T-helper 2 cell treated with Interferon-gamma antibody and Interleukin-4, amounts not matched to agents 5 μg/mL and 100 μg/mL, for 36 hours (primary cell): ENCODE measurements around the gene CYP11A1.
A peak's percentile ranks its signal among the peaks of the same experiment; 100 is the strongest.

Experiments used
- DNase-seq: peaks from one replicate; pipeline ENCODE4 v3.0.0; 2021; ENCODE audit warnings: low spot score
- H3K27ac Mint-ChIP-seq: one replicate; pipeline ENCODE4 v1.8.0; 2021; ENCODE audit warnings: mild to moderate bottlenecking, mixed read lengths
- H3K27me3 Mint-ChIP-seq: one replicate; pipeline ENCODE4 v1.8.0; 2021; ENCODE audit warnings: low read depth, mixed read lengths
- H3K36me3 Mint-ChIP-seq: one replicate; pipeline ENCODE4 v1.8.0; 2021; ENCODE audit warnings: low read depth, mixed read lengths
- H3K4me1 Mint-ChIP-seq: one replicate; pipeline ENCODE4 v1.8.0; 2021; ENCODE audit warnings: low read depth, mixed read lengths
- H3K4me3 Mint-ChIP-seq: one replicate; pipeline ENCODE4 v1.8.0; 2022; ENCODE audit warnings: mild to moderate bottlenecking, moderate library complexity, mixed read lengths
- H3K9me3 Mint-ChIP-seq: one replicate; pipeline ENCODE4 v1.8.0; 2021; ENCODE audit warnings: mixed read lengths

CYP11A1 gene

DNA sequence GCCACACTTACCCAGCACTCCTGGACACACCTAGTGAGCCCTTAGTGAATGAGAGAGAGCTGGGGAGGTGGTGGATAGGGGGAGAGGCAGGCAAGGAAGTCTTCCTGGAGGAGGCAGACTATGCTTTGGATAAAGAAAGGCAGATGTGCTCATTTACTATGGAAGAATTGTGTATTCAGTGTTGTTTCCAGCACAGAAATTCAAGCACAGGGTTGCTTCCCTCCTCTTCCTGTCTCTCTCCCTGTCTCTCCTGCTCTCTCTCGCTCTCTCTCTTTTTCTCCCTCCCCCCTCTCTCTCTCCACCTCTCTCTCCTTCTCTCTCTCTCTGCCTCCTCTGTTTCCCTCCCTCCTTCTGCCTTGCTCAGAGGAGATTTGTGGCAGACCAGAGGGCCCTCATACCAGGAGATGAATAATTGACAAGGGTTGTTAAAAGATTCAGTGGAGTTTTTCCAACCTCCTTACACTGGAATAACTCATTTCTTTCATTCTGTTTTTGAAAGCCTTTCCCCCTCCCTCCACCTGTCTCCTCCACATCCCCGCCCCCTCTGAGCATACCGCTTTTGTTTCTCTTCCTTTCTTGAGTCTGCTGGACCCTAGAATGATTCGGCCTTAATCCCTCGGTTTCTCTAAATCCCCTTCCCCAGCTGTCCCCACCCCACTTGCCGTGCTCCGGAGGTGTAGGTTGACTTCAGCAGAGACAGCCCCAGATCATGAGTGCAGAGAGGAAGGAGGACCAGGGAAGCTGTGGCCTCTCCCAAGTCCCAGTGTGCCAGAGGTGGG lies 65.7 kb downstream of the CYP11A1 start:
- no peak for DNase-seq
- Mint-ChIP-seq H3K27ac (no peak overlapping the region), H3K27me3 (peaks cover 23% of the 10 kb centered on the region), H3K36me3 (no peaks in the 10 kb centered on the region), H3K4me3 (no peak overlapping the region), H3K4me1 (no peaks in the 10 kb centered on the region), H3K9me3 (no peaks in the 10 kb centered on the region)

DNA sequence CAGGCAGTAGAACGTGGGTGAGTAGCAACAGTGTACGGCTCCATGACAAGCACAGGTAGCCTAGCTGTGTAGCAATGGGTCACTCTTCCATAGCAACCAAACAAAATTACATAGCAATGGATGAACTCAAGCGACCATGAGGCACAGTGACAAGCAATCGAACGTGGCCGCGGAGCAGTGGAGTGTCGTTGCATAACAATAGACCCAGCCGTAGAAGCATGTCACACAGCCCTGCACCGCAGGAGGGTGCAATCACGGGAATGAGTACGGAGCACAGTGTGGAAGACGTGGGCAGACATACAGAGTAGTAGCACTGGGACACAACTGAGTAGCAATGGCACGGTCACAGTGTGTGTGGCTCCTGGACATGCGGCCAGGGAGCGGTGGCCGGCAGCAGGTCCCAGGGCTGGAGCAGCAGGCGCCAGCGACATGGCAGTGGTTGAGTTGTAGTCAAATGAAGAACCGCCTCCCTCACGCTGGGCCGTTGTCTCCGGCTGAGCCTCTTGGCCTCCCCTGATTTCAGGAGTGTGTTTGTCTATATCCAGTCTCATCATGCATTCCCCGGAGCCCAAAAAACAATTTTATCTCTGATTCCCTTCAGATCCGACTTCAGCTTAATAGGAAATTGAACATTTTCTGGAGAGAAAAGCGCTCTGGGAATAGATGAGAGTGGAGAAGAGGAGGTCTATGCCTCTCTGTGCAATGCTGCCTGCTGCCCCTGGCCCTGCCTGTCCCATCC lies 67.2 kb downstream of the CYP11A1 start:
- Mint-ChIP-seq H3K9me3 (no peaks in the 10 kb centered on the region), H3K4me1 (no peaks in the 10 kb centered on the region), H3K27ac (no peak overlapping the region), H3K36me3 (no peaks in the 10 kb centered on the region), H3K4me3 (no peak overlapping the region), H3K27me3 (peaks cover 23% of the 10 kb centered on the region)
- DNase-seq, result no peak

DNA sequence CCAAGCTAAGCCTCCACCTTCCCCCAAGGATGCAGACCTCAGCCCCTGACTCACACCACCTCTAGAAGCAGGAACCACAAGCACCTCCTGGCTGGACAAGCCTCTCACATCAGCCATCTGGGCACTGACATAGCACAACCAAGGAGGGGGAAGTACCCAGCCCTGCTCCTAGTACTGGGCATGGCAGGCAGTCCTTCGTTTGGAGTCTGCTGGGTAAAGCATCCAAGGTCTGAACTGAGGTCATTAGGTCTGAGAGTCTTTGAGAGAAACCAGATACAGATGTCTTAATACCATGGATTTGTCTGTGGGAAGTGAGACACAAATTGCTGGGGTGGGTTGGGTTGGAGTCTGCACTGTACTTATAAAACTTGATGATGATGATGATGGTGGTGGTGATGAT lies 69.6 kb downstream of the CYP11A1 start:
- no peak overlapping the region for H3K4me3 Mint-ChIP-seq
- no peak for DNase-seq
- H3K4me1 Mint-ChIP-seq, result no peaks in the 10 kb centered on the region
- H3K27me3 Mint-ChIP-seq, result peaks cover 22% of the 10 kb centered on the region
- peak overlapping the region; percentile 18 for H3K27ac Mint-ChIP-seq
- no peaks in the 10 kb centered on the region for H3K9me3 Mint-ChIP-seq
- no peaks in the 10 kb centered on the region for H3K36me3 Mint-ChIP-seq

DNA sequence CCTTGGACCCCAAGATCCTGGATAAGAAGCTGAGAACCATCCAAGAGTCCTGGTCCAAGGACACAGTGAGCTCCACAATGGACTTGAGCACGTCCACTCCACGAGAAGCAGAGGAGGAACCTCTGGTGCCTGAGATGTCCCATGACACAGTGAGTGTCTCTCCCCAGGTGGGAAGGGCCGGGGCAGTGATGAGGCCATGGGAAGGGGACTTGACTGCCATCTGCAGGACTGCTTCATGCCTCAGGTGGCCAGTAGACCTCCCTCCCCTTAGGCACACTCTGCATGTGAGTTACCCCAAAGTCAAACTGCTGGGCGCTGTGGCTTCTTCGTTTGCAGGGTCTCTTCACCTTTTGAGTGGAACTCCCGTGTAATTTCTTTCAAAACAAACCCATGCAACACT lies 71.6 kb downstream of the CYP11A1 start:
- Mint-ChIP-seq H3K27ac (no peak overlapping the region), H3K27me3 (peaks cover 14% of the 10 kb centered on the region), H3K36me3 (no peaks in the 10 kb centered on the region), H3K4me3 (no peak overlapping the region), H3K4me1 (peaks cover 6% of the 10 kb centered on the region), H3K9me3 (no peaks in the 10 kb centered on the region)
- no peak for DNase-seq

DNA sequence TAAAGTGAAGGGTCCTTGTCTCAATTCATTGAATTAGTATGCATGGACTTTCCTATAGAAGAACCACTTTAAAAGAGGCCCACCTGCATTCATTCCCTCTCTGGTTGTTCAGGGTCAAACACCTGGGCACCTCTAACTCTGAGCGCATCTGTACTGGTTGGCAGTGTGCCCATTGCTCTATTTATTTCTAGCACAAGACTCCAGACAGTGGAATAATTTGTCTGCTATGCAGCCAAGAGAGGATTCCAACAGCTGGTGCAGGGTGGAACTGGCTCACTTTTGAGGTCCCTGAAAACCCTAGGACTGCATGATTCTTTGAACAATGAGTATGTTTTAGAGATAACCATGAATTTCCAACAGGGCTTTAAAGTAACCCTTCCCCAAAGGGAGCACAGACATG lies 73.4 kb downstream of the CYP11A1 start:
- Mint-ChIP-seq H3K4me1 (peaks cover 10% of the 10 kb centered on the region), H3K9me3 (no peaks in the 10 kb centered on the region), H3K27me3 (peaks cover 10% of the 10 kb centered on the region), H3K4me3 (no peak overlapping the region), H3K36me3 (no peaks in the 10 kb centered on the region), H3K27ac (no peak overlapping the region)
- no peak for DNase-seq

DNA sequence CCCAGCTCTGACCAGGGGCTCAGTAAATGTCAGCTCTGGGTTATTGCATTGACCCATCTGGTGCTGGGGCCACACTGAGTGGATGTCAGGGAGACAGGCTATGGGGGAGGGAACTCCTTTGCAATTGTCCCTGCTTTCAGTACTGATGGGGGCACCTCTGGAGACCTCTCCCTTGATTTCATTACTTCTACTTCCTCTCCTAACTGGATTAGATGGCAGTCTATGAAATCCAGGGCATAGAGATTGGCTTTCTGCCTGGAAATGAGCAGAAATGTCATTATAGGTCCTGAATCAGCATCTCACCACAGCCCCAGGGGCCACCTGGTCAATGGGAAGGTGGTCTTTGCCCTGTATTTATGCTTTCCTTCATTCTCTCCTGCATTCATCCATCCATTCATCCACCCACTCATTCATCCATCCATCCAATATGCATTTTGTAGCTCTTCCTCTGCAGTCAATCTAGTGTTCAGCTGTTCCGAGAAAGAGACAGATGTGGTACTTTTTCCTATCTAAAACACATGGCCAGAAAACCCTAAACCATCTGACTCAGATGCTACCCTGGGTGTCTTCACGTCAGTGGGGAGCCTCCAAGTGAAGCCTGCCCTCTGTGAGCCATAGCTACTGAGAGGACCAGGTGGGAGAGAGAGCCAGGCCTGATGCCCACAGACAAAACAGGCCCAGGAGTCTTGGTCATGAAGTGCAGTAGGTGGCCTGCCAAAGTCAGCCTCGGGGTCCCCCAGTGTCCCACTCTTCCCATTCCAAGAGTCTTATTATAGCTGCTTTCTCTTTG lies 74.2 kb downstream of the CYP11A1 start:
- H3K27ac Mint-ChIP-seq, result no peak overlapping the region
- no peaks in the 10 kb centered on the region for H3K36me3 Mint-ChIP-seq
- H3K27me3 Mint-ChIP-seq, result peaks cover 9% of the 10 kb centered on the region
- no peak for DNase-seq
- H3K4me3 Mint-ChIP-seq, result no peak overlapping the region
- peaks cover 10% of the 10 kb centered on the region for H3K4me1 Mint-ChIP-seq
- no peaks in the 10 kb centered on the region for H3K9me3 Mint-ChIP-seq

DNA sequence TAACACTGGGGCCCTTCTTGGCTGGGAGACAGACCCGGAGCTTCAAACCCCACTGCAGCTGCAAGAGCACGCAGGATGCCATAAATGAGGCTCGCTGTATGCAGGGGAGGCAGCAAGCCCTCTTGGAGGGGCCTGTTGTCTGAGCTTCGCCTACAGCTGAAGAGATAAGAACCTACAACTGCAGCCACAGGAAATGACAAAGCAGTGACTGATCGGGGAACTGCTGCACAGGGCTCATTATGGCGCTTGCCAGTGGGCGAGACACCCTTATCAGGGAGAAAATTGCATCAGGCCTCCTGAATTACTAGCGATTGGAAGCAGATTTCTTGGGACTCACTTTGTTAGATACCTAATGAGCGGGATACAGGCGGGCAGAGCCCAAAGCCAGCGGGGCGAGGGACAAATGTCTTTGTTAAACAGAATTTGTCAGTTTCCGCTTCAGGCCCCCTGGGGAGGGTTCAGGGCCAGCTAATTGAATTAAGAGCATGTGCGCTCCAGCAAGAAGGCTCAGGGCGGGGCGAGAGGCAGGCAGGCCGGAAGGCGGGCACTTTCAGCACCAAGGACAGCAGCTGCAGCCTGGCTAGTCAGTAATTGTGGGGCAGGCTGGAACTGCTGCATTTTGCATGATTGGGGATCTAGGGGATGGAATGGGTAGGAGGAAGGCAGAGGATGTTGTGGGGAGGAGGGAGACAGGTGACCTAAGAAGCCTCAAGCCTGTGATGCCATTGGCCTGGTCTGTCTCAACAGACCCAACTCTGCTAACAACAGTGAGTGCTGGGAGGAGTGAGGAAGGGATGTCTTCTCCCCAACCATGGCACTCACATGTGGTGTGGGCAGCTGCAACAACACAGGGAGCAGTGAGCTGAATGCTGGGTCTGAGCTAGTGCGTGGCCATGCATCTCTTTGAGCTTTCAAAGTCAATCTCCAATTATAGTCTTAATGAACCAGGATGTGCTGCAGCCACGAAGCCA lies 76.1 kb downstream of the CYP11A1 start:
- DNase-seq, result peak; percentile 79
- H3K9me3 Mint-ChIP-seq, result no peaks in the 10 kb centered on the region
- H3K4me3 Mint-ChIP-seq, result no peak overlapping the region
- H3K27ac Mint-ChIP-seq, result no peak overlapping the region
- peaks cover 10% of the 10 kb centered on the region for H3K4me1 Mint-ChIP-seq
- H3K27me3 Mint-ChIP-seq, result no peaks in the 10 kb centered on the region
- no peaks in the 10 kb centered on the region for H3K36me3 Mint-ChIP-seq

DNA sequence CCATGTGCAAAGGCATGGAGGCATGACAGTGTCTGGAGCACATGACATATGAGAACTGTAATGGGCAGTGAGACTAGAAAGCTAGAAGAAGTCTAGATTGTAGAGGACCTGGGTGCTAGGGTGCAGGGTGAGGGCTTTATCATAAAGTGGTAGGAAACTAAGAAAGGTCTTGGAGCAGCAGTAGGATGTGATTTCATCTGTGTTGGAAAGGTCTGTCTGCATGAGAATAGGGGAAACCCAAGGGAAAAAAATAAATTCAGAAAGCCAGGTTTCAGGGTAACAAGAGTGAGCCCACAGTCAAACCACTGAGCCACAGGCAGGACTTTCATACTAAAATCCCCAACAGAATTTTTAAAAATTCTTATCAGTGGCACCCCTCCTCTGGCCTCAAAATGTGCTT lies 76.8 kb downstream of the CYP11A1 start:
- no peaks in the 10 kb centered on the region for H3K9me3 Mint-ChIP-seq
- H3K27me3 Mint-ChIP-seq, result no peaks in the 10 kb centered on the region
- no peak overlapping the region for H3K27ac Mint-ChIP-seq

DNA sequence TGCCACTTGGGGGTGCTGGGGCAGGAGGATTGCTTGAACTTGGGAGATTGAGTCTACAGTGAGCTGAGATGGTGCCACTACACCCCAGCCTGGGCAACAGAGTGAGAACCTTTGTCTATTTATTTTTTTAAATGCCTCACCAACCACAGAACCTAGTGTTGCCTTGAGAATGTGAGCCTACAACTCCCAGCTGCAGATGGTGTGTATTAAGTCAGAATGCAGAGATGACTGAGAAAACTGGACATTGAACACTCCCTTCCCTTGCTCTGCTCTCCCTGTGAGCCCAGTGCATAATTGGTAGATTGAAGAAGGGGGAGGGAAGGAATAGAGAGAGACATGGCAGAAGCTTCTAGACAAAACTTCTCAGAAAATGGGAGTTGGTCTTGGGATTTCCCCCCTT lies 77.8 kb downstream of the CYP11A1 start:
- peaks cover 10% of the 10 kb centered on the region for H3K4me1 Mint-ChIP-seq
- H3K4me3 Mint-ChIP-seq, result no peak overlapping the region
- peaks cover 5% of the 10 kb centered on the region for H3K27me3 Mint-ChIP-seq
- H3K9me3 Mint-ChIP-seq, result no peaks in the 10 kb centered on the region
- no peak for DNase-seq
- no peak overlapping the region for H3K27ac Mint-ChIP-seq
- H3K36me3 Mint-ChIP-seq, result no peaks in the 10 kb centered on the region

More for the DNA sequence above, 76.8 kb downstream of the CYP11A1 start:
- Mint-ChIP-seq H3K4me1 (peaks cover 10% of the 10 kb centered on the region), H3K4me3 (no peak overlapping the region), H3K36me3 (no peaks in the 10 kb centered on the region)
- no peak for DNase-seq
